Posterior vena cava (tissue), 2 donors: ENCODE measurements around the gene PSMC3IP. TPM values are rescaled to one million over a fixed set of nuclear protein-coding genes. Genes with fewer than 3 reads are reported as not detected.
"Not testable (repeated sequence)": the region's sequence is repeated elsewhere in the genome, so short reads cannot be mapped to it uniquely, and the experiment has no call there.

Experiments used
- DNase-seq: peaks from one replicate; pipeline ENCODE4 v3.0.0-alpha.2; 2020; ENCODE audit warnings: low spot score
- intact Hi-C, 2 donors: fragments of 100-400 bp; cut with DNase I; formaldehyde crosslinking; loops; one replicate each; pipeline versions ENCODE4 v1.14.1 to v1.14.2; 2022 to 2023
- total RNA-seq, 2 donors: library from RNA; stranded (reverse); fragmentation: NEBNext Ultra II Directional; extraction: Animal tissue kit (Norgen Biotek cat#: 25700); gene quantifications; one replicate each; pipeline ENCODE4 v1.2.1, GENCODE V29; 2021
- donor health status: DM: yes; HTN: yes; CAD: no.
- donor health status: DM: yes; HTN: yes; CAD: no.

The PSMC3IP gene
- total RNA-seq, 2 donors from 2014 or later, result 4.1 to 4.7 TPM

DNA sequence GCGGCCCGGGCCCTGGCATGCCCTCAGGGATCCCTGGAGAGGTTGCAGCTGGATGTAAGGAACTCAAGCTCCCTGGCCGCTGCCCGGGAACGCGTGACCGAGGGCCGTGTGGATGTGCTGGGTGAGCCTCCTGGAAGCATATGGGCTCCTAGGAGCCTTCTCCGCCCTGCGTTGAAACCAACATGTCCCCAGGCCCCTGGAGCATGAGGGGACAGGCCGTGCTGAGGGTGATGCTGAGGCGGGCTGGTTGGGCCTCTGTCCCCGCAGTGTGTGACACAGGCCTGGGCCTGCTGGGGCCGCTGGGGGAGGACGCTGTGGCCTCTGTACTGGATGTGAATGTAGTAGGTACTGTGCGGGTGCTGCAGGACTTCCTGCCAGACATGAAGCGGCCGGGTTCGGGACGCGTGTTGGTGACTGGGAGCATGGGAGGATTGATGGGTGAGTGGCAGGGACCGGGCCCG is 30.5 kb downstream of the PSMC3IP start:
- DNase-seq, result no peak
- intact Hi-C loops, result no loop called here

DNA sequence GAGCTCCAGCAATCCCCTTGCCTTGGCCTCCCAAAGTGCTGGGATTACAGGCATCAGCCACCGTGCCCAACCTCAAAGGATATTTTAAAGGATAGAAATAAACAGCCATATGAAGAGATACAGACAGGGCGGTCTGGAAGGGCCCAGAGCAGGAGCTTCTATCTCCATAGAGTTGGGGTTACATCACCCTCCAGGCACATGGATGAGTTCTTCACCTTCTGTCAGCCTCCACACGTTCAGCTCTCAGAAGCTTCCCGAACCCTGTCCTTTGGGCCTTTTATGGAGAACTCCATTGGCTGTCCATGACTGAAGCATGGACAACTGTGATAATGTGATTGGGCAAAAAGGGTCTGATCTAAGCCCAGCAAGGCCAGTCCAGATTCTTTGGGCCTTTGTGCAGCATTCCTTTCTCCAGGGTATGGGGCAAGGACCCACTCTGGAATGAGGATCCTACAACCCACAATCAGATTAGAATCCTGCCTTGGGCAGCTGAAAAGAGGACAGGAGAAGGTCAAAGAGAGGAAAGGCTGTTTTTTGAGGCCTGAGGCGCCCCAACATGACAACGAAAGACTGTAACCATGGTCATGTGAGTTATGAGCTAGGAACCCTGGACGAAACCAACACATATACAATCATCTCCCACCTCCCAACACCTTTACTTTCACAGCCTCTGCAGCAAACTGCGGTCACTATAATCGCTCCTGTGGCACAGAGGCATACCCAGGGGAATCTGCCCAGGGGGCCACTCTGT is 31.6 kb downstream of the PSMC3IP start:
- intact Hi-C loops, DNase-seq: not testable (repeated sequence)

DNA sequence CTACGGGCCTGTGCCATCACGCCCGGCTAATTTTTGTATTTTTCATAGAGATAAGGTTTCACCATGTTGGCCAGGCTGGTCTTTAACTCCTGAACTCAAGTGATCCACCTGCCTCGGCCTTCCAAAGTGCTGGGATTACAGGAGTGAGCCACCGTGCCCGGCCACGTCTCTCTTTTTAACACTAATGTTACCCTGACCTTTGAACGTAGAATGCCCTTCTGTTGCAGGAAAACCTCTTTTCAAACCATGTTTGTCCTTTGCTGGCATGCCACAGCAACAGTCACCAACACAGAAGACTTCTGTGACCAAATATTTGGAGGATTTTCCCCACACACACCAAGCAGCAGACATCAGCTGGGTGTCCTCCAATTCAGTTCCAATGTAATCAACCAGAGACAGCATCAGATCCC is 32.6 kb downstream of the PSMC3IP start:
- intact Hi-C loops, result no loop called here
- no peak for DNase-seq

DNA sequence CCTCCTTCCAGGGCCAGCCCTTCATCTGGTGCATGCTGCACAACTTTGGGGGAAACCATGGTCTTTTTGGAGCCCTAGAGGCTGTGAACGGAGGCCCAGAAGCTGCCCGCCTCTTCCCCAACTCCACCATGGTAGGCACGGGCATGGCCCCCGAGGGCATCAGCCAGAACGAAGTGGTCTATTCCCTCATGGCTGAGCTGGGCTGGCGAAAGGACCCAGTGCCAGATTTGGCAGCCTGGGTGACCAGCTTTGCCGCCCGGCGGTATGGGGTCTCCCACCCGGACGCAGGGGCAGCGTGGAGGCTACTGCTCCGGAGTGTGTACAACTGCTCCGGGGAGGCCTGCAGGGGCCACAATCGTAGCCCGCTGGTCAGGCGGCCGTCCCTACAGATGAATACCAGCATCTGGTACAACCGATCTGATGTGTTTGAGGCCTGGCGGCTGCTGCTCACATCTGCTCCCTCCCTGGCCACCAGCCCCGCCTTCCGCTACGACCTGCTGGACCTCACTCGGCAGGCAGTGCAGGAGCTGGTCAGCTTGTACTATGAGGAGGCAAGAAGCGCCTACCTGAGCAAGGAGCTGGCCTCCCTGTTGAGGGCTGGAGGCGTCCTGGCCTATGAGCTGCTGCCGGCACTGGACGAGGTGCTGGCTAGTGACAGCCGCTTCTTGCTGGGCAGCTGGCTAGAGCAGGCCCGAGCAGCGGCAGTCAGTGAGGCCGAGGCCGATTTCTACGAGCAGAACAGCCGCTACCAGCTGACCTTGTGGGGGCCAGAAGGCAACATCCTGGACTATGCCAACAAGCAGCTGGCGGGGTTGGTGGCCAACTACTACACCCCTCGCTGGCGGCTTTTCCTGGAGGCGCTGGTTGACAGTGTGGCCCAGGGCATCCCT is 34.1 kb downstream of the PSMC3IP start:
- no peak for DNase-seq
- intact Hi-C loops, result no loop called here

DNA sequence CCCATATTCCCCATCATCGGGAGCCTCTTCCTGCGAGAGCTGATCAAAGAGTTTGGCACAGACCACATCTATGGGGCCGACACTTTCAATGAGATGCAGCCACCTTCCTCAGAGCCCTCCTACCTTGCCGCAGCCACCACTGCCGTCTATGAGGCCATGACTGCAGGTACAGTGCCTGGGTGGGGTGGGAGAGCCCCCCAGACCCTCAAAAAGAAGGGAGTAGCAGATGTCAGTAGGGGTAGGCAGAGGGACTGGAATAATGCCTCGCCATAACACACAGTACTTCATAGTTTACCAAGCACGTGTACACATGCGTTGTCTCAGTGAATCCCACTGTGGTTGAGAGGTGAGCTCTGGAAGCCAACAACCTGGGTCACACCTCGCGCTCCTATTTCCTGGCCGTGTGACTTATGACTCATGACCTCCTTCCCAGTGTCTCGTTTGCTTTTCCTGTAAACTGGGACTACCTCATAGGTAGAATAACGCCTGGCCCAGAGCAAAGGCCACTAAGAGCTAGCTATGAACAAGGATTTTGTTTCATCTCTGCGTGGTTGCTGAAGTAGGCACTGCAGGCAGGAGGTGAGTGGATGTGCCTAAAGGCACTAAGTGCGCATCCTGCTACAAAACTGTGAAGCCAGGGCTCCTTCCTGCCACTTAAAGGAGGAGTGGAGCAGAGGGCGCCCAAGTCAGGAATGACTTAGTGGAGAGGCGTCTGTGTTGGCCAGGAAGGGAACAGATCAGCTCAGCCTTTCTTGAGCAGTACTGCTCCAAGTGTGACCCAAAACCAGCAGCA is 36.3 kb downstream of the PSMC3IP start:
- intact Hi-C loops, result no loop called here
- DNase-seq, result no peak

DNA sequence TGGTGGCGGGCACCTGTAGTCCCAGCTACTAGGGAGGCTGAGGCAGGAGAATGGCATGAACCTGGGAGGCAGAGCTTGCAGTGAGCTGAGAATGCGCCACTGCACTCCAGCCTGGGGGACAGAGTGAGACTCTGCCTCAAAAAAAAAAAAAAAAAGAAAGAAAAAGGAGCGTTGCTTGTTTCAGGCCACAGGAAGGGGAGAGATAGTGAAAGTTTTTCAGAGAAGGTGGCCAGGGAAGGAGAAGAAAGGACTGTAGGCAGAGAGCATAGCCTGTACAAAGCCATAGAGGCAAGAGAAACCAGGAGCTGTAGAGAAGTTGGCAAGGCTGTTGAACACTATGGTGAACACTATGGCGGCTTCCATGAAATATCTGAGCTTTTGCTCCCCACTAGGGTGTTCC is 37.0 kb downstream of the PSMC3IP start:
- intact Hi-C loops, DNase-seq: not testable (repeated sequence)

DNA sequence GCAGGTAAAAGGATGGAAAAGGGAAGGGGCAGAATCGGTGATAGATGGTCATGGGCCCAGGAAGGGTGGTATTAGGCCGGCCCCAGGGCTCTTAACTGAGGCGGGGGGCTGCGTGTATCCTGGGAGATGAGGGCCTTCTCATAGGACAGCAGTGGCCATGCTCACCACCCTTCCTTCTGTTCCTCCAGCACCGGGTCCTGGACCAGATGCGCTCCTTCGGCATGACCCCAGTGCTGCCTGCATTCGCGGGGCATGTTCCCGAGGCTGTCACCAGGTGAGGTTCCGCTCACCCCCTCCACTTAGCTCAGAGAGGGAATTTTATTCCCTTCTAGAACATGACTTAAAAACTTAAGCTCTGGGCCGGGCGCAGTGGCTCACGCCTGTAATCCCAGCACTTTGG is 39.0 kb downstream of the PSMC3IP start:
- intact Hi-C loops, result no loop called here
- no peak for DNase-seq

DNA sequence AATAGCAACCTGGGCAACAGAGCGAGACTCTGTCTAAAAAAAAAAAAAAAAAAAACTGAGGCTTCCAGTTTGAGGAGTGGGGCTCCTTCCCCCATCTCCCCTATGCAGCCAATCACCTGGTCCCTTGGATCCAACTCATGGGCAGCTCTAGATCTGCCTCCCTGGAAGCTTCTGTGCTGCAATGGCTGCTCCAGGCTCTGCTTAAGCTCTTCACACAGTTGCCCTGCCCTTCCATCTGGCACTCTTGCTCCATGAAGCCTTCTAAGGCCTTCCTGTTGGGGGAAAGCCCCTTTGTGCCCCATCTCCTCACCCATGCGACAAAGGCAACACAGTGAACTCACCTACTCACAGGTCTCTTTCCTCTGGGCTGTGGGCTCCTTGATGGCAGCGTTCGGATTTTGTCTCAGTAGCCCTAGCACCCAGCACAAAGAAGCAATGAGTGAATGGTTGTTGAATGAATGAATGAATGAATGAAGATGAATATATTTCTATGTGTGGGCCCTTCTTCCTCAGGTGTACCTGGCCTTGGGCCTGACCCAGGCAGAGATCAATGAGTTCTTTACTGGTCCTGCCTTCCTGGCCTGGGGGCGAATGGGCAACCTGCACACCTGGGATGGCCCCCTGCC is 39.6 kb downstream of the PSMC3IP start:
- no peak for DNase-seq
- intact Hi-C loops, result no loop called here

DNA sequence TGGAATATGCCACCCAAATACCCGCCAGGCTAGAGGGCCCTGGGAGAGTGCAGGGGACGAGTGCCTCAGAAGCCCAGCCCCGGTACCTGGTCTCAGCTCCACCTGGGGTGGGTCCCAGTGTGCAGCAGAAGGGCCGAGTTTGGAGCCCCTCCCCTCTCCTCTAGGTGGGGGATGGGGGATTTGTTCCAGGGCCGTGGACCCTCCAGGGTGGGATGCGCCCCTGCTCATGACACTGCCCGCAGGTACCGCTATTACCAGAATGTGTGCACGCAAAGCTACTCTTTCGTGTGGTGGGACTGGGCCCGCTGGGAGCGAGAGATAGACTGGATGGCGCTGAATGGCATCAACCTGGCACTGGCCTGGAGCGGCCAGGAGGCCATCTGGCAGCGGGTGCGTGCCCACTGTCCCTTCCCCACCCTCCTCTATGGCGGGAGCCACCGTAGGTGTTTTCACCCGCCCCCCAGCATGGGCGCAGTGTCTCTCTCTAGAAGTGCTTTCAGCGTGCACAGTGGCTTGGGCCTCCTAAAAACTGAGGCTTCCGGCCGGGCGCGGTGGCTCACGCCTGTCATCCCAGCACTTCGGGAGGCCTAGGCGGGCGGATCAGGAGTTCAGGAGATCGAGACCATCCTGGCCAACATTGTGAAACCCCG is 40.2 kb downstream of the PSMC3IP start:
- intact Hi-C loops, result no loop called here
- no peak for DNase-seq

DNA sequence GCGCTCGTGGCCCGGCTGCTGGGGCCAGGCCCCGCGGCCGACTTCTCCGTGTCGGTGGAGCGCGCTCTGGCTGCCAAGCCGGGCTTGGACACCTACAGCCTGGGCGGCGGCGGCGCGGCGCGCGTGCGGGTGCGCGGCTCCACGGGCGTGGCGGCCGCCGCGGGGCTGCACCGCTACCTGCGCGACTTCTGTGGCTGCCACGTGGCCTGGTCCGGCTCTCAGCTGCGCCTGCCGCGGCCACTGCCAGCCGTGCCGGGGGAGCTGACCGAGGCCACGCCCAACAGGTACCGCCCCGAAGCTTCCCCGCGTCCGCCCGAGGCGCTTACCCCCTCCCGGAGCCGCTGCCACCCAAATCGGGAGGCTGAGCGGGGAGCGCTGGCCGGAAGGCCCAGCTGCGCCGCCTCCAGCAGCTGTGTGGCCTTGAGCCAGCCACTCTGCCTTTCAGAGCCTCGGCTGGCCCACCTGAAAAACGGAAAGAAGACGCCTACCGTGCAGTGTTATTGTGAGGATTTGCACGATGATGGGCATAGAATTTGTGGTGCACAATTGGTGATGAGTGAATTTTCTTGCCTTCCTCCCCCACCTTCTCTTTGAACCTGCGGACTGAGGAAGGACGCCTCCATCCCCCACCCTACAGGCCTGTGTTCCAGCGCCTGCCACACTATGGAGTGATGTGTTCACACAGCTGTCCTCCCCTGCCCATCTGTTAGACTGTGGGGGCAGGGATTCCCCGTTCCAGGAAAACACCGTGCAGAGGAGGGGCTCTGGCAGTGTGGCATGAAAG is 41.0 kb downstream of the PSMC3IP start:
- peak; percentile 93 for DNase-seq
- intact Hi-C loops, result no loop called here

DNA sequence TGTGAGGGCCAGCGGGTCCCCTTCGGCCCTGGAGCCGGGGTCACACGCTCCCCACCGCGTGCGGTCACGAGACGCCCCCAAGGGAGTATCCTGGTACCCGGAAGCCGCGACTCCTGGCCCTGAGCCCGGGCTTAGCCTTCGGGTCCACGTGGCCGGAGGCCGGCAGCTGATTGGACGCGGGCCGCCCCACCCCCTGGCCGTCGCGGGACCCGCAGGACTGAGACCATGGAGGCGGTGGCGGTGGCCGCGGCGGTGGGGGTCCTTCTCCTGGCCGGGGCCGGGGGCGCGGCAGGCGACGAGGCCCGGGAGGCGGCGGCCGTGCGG is 41.5 kb downstream of the PSMC3IP start, which contains the start of gene NAGLU:
Gene NAGLU, plus strand, starts transcription at position 194 of the 324 bp plus-strand sequence. Its CDS starts 32 bp downstream, at position 226.
- intact Hi-C loops, result no loop called here
- DNase-seq, result peak; percentile 99

DNA sequence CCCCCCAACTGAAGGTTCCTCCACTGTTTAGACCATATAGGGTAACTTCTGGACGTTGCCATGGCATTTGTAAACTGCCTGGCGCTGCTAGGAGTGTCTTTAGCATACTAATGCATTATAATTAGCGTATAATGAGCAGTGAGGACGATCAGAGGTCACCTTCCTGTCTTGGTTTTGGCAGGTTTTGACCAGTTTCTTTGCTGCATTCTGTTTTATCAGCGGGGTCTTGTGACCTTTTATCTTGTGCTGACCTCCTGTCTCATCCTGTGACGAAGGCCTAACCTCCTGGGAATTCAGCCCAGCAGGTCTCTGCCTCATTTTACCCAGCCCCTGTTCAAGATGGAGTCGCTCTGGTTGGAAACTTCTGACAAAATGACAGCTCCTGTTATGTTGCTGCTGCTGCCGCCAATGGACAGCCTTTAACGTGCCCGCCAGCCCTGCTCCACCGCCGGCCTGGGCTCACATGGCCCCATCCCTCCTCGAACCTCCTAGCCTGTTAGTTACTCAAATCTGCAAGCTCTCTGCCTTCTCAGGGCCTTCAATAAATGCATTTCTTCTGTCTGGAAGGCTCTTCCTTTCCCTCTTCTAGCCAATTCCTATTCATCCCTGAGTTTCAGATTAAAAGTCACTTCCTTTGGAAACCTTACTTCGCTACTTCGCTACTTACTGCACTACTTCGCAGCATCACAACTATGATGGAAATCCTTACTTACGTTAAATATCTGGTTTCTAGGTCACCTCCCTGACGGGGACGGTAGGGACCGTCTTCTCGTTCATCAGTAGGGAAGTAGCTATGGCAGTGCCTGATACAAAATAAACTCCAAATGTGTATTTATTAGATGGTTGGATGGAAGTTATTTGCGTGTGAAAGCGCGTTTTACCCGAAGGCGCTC is 42.1 kb downstream of the PSMC3IP start:
- no peak for DNase-seq
- intact Hi-C loops, result no loop called here

DNA sequence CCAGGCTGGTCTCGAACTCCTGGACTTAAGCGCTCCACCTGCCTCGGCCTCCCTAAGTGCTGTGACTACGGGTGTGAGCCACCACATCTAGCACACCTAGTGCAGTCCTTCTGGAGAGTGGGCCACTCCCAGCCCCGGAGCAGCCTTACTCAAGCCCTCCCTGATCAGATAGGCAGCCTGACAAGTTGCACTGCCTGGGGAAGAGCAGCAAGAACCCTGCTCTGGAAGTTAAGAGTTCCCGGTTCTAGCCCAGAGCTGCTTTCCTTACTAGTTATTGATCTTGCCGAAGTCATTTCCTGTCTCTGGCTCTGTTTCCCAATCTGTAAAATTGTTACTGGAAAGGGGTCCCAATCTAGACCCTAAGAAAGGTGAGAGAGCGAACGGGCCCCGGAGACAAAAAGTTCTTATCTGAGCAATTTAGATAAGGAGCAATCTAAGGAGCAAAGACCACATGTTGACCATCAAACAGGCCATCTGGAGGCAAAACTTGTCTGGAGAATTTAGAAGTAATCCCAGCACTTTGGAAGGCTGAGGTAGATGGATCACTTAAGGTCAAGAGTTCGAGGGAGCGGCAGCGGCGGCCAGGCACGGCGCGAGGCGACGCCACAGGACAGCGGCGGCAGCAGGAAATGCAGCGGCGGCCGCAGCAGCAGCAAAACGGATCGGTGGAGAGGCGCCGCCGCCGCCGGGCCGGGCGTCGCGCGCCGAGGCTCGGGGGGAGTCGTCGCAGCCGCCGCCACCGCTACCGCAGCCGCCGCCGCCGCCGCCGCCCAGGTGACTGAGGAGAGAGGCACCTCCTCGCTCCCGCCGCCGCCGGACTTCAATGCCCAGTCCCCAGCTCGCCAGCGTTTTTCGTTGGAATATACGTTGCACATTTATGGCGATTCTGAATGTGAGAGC is 45.8 kb downstream of the PSMC3IP start:
- DNase-seq, result peak; percentile 90
- intact Hi-C loops, result no loop called here

DNA sequence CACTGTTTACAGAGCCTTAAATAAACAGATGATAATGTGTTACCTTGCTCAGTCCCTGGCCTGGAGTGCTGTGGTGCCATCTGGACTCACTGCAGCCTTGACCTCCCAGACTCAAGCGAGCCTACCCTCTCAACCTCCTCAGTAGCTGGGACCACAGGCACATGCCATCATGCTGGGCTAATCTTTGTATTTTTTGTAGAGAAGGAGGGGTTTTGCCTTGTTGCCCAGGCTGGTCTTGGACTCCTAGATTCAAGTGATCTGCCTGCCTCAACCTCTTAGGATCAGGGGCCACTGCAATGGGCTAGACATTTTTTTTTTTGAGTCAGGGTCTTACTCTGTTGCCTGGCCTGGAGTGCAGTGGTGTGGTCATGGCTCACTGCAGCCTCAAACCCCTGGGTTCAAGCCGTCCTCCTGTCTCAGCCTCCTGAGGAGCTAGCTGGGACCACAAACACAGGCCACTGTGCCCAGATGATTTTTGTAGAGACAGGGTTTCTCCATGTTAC is 46.5 kb downstream of the PSMC3IP start:
- no peak for DNase-seq
- intact Hi-C loops, result no loop called here

DNA sequence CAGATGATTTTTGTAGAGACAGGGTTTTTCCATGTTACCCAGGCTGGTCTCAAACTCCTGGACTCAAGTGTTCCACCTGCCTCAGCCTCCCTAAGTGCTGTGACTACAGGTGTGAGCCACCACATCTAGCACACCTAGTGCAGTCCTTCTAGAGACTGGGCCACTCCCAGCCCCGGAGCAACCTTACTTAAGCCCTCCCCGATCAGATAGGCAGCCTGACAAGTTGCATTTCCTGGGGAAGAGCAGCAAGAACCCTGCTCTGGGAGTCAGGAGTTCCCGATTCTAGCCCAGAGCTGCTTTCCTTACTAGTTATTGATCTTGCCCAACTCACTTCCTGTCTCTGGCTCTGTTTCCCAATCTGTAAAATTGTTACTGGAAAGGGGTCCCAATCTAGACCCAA is 48.5 kb downstream of the PSMC3IP start:
- DNase-seq, result no peak
- intact Hi-C loops, result loop anchor here in 1 of 2 donors (5.0 kb wide), 1 partner anchor 207 kb away; no protein-coding TSS in a partner anchor

DNA sequence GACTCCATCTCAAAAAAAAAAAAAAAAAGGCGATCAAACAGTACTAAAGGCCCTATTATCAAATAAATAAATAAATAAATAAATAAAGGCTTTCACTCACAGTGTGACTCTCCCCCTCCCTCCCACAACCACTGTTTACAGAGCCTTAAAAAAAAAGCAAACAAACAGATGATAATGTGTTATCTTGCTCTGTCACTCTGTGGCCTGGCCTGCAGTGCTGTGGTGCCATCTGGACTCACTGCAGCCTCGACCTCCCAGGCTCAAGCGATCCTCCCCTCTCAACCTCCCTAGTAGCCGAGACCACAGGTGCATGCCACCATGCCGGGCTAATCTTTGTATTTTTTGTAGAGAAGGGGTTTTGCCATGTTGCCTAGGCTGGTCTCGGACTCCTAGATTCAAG is 49.6 kb downstream of the PSMC3IP start:
- intact Hi-C loops, result loop anchor here in 1 of 2 donors (5.0 kb wide), 1 partner anchor 206 kb away; no protein-coding TSS in a partner anchor
- DNase-seq, result peak; percentile 25
